ENCODE results near the gene SLC37A1.
A peak's percentile ranks its signal among the peaks of the same experiment; 100 is the strongest.

Gene SLC37A1

DNA sequence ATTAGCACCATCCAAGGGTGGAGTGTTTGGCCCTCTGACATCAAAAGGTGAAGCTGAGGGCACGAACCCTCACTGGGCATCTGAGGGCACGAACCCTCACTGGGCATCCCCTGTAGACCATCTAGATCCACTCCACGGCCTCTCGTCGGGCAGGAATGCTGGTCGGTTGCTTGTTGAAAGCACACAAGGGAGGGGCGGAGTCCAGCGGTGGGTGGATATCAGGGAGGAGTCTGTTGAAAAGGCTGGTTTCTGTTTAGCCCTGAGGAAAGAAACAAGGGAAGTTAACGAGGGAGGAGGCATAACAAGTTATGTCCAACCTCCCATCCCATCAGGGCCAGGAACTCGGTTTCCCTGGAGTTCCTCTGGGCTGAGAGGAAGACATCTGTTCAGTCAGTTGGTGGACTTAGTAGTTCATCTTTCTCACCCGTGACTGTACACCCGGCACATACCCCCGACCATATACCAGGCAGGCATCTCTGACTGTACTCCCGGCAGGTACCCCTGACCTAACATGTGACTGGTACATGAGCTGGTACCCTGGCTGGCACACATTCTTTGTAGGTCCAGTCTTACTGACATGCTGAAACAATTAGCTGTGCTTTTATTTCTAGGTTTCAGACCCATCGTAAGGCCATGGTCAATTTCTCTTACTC is 107.6 kb downstream of the SLC37A1 start:
- peak overlapping the region; percentile 25 for H3K4me3 ChIP-seq (ENCODE audit: low read depth, low read length)
- H3K9ac ChIP-seq, result no peak overlapping the region
- H3K27ac ChIP-seq, result no peak overlapping the region
- no peaks in the 10 kb centered on the region for H3K27me3 ChIP-seq (ENCODE audit: control insufficient read depth, insufficient read depth, low read length)
- H3K4me2 ChIP-seq (ENCODE audit: low read length), result peak overlapping the region; percentile 62
- no peaks in the 10 kb centered on the region for H3K4me1 ChIP-seq
- no peak overlapping the region for H2AFZ ChIP-seq
- no peaks in the 10 kb centered on the region for H3K9me3 ChIP-seq (ENCODE audit: control insufficient read depth, low read length)
- no peaks in the 10 kb centered on the region for H3K79me2 ChIP-seq
- H3K36me3 ChIP-seq (ENCODE audit: control insufficient read depth, insufficient read depth, low read length), result no peaks in the 10 kb centered on the region
- TF ChIP-seq CTCF (IDR thresholded peaks at IDR 0.05), result no peak

GRCh38 chr21:42621819-42622177 is 108.1 kb downstream of the SLC37A1 start:
- Histone ChIP-seq H3K4me3 (ENCODE audit: low read depth, low read length) (peak overlapping the region; percentile 25), H3K4me2 (ENCODE audit: low read length) (peak overlapping the region; percentile 62), H3K36me3 (ENCODE audit: control insufficient read depth, insufficient read depth, low read length) (no peaks in the 10 kb centered on the region), H3K4me1 (no peaks in the 10 kb centered on the region), H2AFZ (no peak overlapping the region), H3K9ac (no peak overlapping the region), H3K9me3 (ENCODE audit: control insufficient read depth, low read length) (no peaks in the 10 kb centered on the region), H3K27ac (no peak overlapping the region), H3K27me3 (ENCODE audit: control insufficient read depth, insufficient read depth, low read length) (no peaks in the 10 kb centered on the region), H3K79me2 (no peaks in the 10 kb centered on the region)
- no peak for TF ChIP-seq CTCF (IDR thresholded peaks at IDR 0.05)

DNA sequence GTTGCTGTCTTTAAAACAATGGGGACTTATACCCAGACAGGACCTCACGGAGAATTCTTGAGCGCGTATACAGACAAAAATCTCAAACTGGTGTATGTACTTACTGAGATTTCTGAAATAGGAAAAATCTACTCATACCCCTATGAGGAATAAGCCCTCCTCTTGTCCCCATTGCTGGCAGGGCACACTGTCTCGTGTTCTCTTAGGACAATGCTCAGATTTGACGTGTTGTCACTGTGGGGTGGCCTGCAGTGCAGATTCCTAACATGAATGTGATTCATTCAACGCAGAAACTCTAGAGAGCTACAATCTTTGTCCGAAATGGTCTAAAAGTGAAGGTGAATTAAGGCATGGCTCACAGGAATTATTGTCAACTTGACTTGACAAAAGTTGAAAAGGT is 108.6 kb downstream of the SLC37A1 start:
- Histone ChIP-seq H3K79me2 (no peaks in the 10 kb centered on the region), H3K36me3 (ENCODE audit: control insufficient read depth, insufficient read depth, low read length) (no peaks in the 10 kb centered on the region), H2AFZ (no peak overlapping the region), H3K4me1 (no peaks in the 10 kb centered on the region), H3K9me3 (ENCODE audit: control insufficient read depth, low read length) (no peaks in the 10 kb centered on the region), H3K4me2 (ENCODE audit: low read length) (no peak overlapping the region), H3K4me3 (ENCODE audit: low read depth, low read length) (peak overlapping the region; percentile 25), H3K27ac (no peak overlapping the region), H3K9ac (no peak overlapping the region), H3K27me3 (ENCODE audit: control insufficient read depth, insufficient read depth, low read length) (no peaks in the 10 kb centered on the region)
- TF ChIP-seq CTCF (IDR thresholded peaks at IDR 0.05), result no peak

GRCh38 chr21:42623694-42624093 is 110.0 kb downstream of the SLC37A1 start:
- H3K4me3 ChIP-seq (ENCODE audit: low read depth, low read length), result no peak overlapping the region
- H2AFZ ChIP-seq, result no peak overlapping the region
- H3K4me2 ChIP-seq (ENCODE audit: low read length), result no peak overlapping the region
- H3K4me1 ChIP-seq, result no peaks in the 10 kb centered on the region
- H3K27me3 ChIP-seq (ENCODE audit: control insufficient read depth, insufficient read depth, low read length), result no peaks in the 10 kb centered on the region
- no peak overlapping the region for H3K9ac ChIP-seq
- no peaks in the 10 kb centered on the region for H3K79me2 ChIP-seq
- no peak for TF ChIP-seq CTCF (IDR thresholded peaks at IDR 0.05)
- no peak overlapping the region for H3K27ac ChIP-seq
- no peaks in the 10 kb centered on the region for H3K36me3 ChIP-seq (ENCODE audit: control insufficient read depth, insufficient read depth, low read length)
- no peaks in the 10 kb centered on the region for H3K9me3 ChIP-seq (ENCODE audit: control insufficient read depth, low read length)

- no peak overlapping the region for H3K27ac ChIP-seq
- H3K4me1 ChIP-seq, result no peaks in the 10 kb centered on the region
- no peaks in the 10 kb centered on the region for H3K27me3 ChIP-seq (ENCODE audit: control insufficient read depth, insufficient read depth, low read length)
- no peak overlapping the region for H3K9ac ChIP-seq
- H3K4me2 ChIP-seq (ENCODE audit: low read length), result no peak overlapping the region
- no peak overlapping the region for H3K4me3 ChIP-seq (ENCODE audit: low read depth, low read length)
- no peak for TF ChIP-seq CTCF (IDR thresholded peaks at IDR 0.05)
- no peak overlapping the region for H2AFZ ChIP-seq
- no peaks in the 10 kb centered on the region for H3K79me2 ChIP-seq
- H3K9me3 ChIP-seq (ENCODE audit: control insufficient read depth, low read length), result no peaks in the 10 kb centered on the region
- no peaks in the 10 kb centered on the region for H3K36me3 ChIP-seq (ENCODE audit: control insufficient read depth, insufficient read depth, low read length)
Measured at GRCh38 chr21:42624095-42624790, 110.6 kb downstream of the SLC37A1 start.
